K562 (cell line): ENCODE measurements around the gene SFTPB. TPM values are rescaled to one million over a fixed set of nuclear protein-coding genes. Genes with fewer than 3 reads are reported as not detected.
A peak's percentile ranks its signal among the peaks of the same experiment; 100 is the strongest.

Experiments
- ATAC-seq: fragments of 200-7000 bp; cut with Tn5 transposase; 3 replicates; pipeline ENCODE4 v1.9.1; 2020; ENCODE audit warnings: moderate library complexity
- BruUV-seq: library from RNA; stranded (reverse); fragments of 400-500 nt; replicated peaks from 2 replicates; lab custom pipeline; 2021; lab: Mats Ljungman, UMichigan
- CTCF ChIA-PET: fragments of 300-600 bp; formaldehyde crosslinking; extraction: SDS; loops from one replicate; lab custom pipeline; 2021; ENCODE audit warnings: low intra/inter-chr PET ratio; lab: Yijun Ruan, JAX
- POLR2A ChIA-PET: fragments of 300-600, 350-650 bp; sonication (Branson Sonifier 250); formaldehyde crosslinking; extraction: SDS; loops from one replicate; lab custom pipeline; 2021; ENCODE audit warnings: antibody characterized with exemption, inconsistent platforms; lab: Yijun Ruan, JAX
- DNase-seq, 4 experiments: peaks; one replicate each; pipeline versions ENCODE4 v3.0.0 to v3.0.0-alpha.2; 2011 to 2018; ENCODE audit warnings: low spot score in 3 of 4, mixed read lengths in 3 of 4; ENCODE audit errors: extremely low read depth in 1 of 4
- FAIRE-seq: peaks from 2 replicates; lab custom pipeline; 2011; peaks lifted over from hg19 to GRCh38; lab: Jason Lieb, UNC
- H2AFZ ChIP-seq: 2 replicates; pipeline ENCODE4 v1.6.0; 2011; ENCODE audit warnings: low read depth, low read length, control low read depth, inconsistent platforms
- H3K27ac ChIP-seq: fragments of 200-600 bp; 3 replicates; pipeline ENCODE4 v1.8.0; 2011; ENCODE audit warnings: low read depth, mild to moderate bottlenecking, control low read depth, inconsistent platforms, low read length, moderate library complexity, mixed read lengths; ENCODE audit errors: extremely low read depth
- H3K27me3 ChIP-seq, 2 experiments: fragments of 300-600 bp in 1 of 2; 2 replicates in 1 of 2; 3 replicates in 1 of 2; pipeline versions ENCODE4 v1.6.0 to v1.8.0; 2011; ENCODE audit warnings: inconsistent platforms in 2 of 2, low read length in 2 of 2, mild to moderate bottlenecking in 1 of 2, mixed read lengths in 1 of 2, moderate library complexity in 1 of 2; ENCODE audit not compliant: control insufficient read depth in 2 of 2, insufficient read depth in 2 of 2
- H3K36me3 ChIP-seq: fragments of 300-600 bp; 3 replicates; pipeline ENCODE4 v1.8.0; 2011; ENCODE audit warnings: mild to moderate bottlenecking, low read length, inconsistent platforms; ENCODE audit not compliant: control insufficient read depth, insufficient read depth
- H3K4me1 ChIP-seq, 2 experiments: fragments of 200-600 bp in 1 of 2; replicated peaks in 1 of 2; 2 replicates in 1 of 2; 3 replicates in 1 of 2; pipeline versions ENCODE4 v1.5.1 to v1.8.0; 2011; ENCODE audit warnings: inconsistent platforms in 2 of 2, low read length in 2 of 2, mild to moderate bottlenecking in 1 of 2, mixed read lengths in 1 of 2, moderate library complexity in 1 of 2; ENCODE audit not compliant: control insufficient read depth in 2 of 2, insufficient read depth in 2 of 2
- H3K4me2 ChIP-seq: 2 replicates; pipeline ENCODE4 v1.6.1; 2011; ENCODE audit warnings: low read length, control low read depth, inconsistent platforms, mixed read lengths; ENCODE audit not compliant: insufficient read depth
- H3K4me3 ChIP-seq: fragments of 200-600 bp; sonication (generic), shearing (Covaris generic); 2 replicates; pipeline ENCODE4 v1.5.1; 2016; ENCODE audit warnings: control low read depth, inconsistent platforms
- H3K79me2 ChIP-seq: fragments of 200-600 bp; 3 replicates; pipeline ENCODE4 v1.8.0; 2011; ENCODE audit warnings: low read length, inconsistent platforms; ENCODE audit not compliant: control insufficient read depth, insufficient read depth
- H3K9ac ChIP-seq, 2 experiments: 2 replicates each; pipeline versions ENCODE4 v1.6.0 to v1.6.1; 2011; ENCODE audit warnings: low read depth in 2 of 2, low read length in 2 of 2, control low read depth in 1 of 2, inconsistent platforms in 1 of 2, mild to moderate bottlenecking in 1 of 2, mixed read lengths in 1 of 2; ENCODE audit not compliant: insufficient read depth in 1 of 2
- H3K9me1 ChIP-seq: one replicate; pipeline ENCODE4 v1.6.0; 2011; ENCODE audit warnings: inconsistent platforms, mild to moderate bottlenecking, low read length, moderate library complexity; ENCODE audit not compliant: control insufficient read depth, insufficient read depth
- H3K9me3 ChIP-seq: replicated peaks from 2 replicates; pipeline ENCODE4 v1.5.1; 2011; ENCODE audit warnings: low read depth, low read length, inconsistent platforms; ENCODE audit not compliant: control insufficient read depth, insufficient read depth
- H4K20me1 ChIP-seq: replicated peaks from 2 replicates; pipeline ENCODE4 v1.6.1; 2011; ENCODE audit warnings: low read length, inconsistent platforms, mixed read lengths; ENCODE audit not compliant: control insufficient read depth, insufficient read depth
- JUND ChIP-seq, 2 experiments: IDR thresholded peaks; 2 replicates in 1 of 2; 3 replicates in 1 of 2; pipeline ENCODE4 v1.6.1; 2011; ENCODE audit warnings: borderline replicate concordance in 2 of 2, low read depth in 2 of 2, low read length in 2 of 2, improper control_type of control experiment in 1 of 2, missing biosample characterization in 1 of 2, missing genetic modification characterization in 1 of 2, missing genetic modification reagents in 1 of 2
- MYBL2 ChIP-seq, 2 experiments: fragments of 450-650 bp in 1 of 2; sonication (generic) in 1 of 2; formaldehyde crosslinking in 1 of 2; IDR thresholded peaks; 2 replicates each; pipeline versions ENCODE4 v1.6.1 to v1.8.1; 2017 to 2022; ENCODE audit warnings: borderline replicate concordance in 1 of 2, inconsistent platforms in 1 of 2, low read depth in 1 of 2, mild to moderate bottlenecking in 1 of 2, missing genetic modification reagents in 1 of 2, moderate library complexity in 1 of 2
- RBM25 ChIP-seq: fragments of 200-400 bp; formaldehyde crosslinking; IDR thresholded peaks from 2 replicates; pipeline ENCODE4 v1.6.1; 2018; ENCODE audit warnings: low read length, low read depth, moderate library complexity; ENCODE audit not compliant: severe bottlenecking
- RCOR1 ChIP-seq, 2 experiments: IDR thresholded peaks; 2 replicates each; pipeline ENCODE4 v1.6.1; 2012; ENCODE audit warnings: low read depth in 2 of 2, low read length in 2 of 2, borderline replicate concordance in 1 of 2, improper control_type of control experiment in 1 of 2
- SIN3A ChIP-seq, 2 experiments: fragments of 150-350 bp in 1 of 2; IDR thresholded peaks; 2 replicates each; pipeline ENCODE4 v1.6.1; 2011 to 2016; ENCODE audit warnings: borderline replicate concordance in 2 of 2, low read depth in 2 of 2, low read length in 2 of 2, mild to moderate bottlenecking in 2 of 2, moderate library complexity in 2 of 2; ENCODE audit not compliant: control insufficient read depth in 1 of 2
- ZFP36 ChIP-seq: fragments of 150-350 bp; IDR thresholded peaks from 2 replicates; pipeline ENCODE4 v1.6.1; 2018; ENCODE audit warnings: low read length, low read depth; ENCODE audit not compliant: partially characterized antibody
- ZNF263 ChIP-seq: sonication (generic); formaldehyde crosslinking; IDR thresholded peaks from 2 replicates; pipeline ENCODE4 v1.8.0; 2022; ENCODE audit warnings: mild to moderate bottlenecking, missing genetic modification reagents, borderline replicate concordance
- WGBS: fragments of 100-300 bp; shearing (Covaris generic); methylation state at CpG from one replicate; pipeline ENCODE4 v1.1.6; 2016; ENCODE audit warnings: low coverage, mixed read lengths; ENCODE audit not compliant: insufficient coverage; ENCODE audit errors: missing lambda C conversion rate; 5-methylcytosine and 5-hydroxymethylcytosine counted together
- in situ Hi-C: fragments of 300-500 bp; cut with MboI; formaldehyde crosslinking; loops from 4 replicates; pipeline ENCODE4 v1.15.0; 2018; ENCODE audit warnings: inconsistent platforms, mixed read lengths
- intact Hi-C: fragments of 100-400 bp; cut with micrococcal nuclease; formaldehyde crosslinking; loops from 2 replicates; pipeline ENCODE4 v1.14.2; 2022
- polyA plus RNA-seq, 8 experiments: library from polyadenylated mRNA; depleted of rRNA in 4 of 8; stranded (reverse) in 5 of 8; unstranded in 3 of 8; fragments of >200 nt; fragmentation: Nextera tagmentation in 2 of 8; fragmentation: Illumina TruSeq in 1 of 8; extraction: Ambion mirVana in 2 of 8; extraction: Trizol in 1 of 8; gene quantifications; 2 replicates each; pipeline versions ENCODE4 v1.2.1 to v1.2.3, GENCODE V29; 2011 to 2014; ENCODE audit warnings: inconsistent platforms in 1 of 8, missing spikeins in 1 of 8
- total RNA-seq, 7 experiments: library from RNA; depleted of rRNA in 6 of 7; stranded (reverse); fragments of >200 nt in 6 of 7; fragmentation: Illumina TruSeq in 2 of 7; extraction: Trizol in 2 of 7; gene quantifications; 2 replicates each; pipeline versions ENCODE4 v1.2.1 to v1.2.3, GENCODE V29; 2011 to 2021; ENCODE audit warnings: low replicate concordance in 1 of 7

SFTPB gene
- total and polyA plus RNA-seq, 9 of the 15 experiments (the other 6 are each of a cell fraction or from before 2014, with no cell fraction given): 0.03 to 7.0 TPM; not detected in 7

GRCh38 chr2:85698184-85698879 is 30.3 kb upstream of the SFTPB start:
- Histone ChIP-seq H3K27me3 (peaks cover 0 to 12% of the 10 kb centered on the region in 2 experiments; a peak in 1 of 5 replicates), H4K20me1 (no peaks in the 10 kb centered on the region), H3K9me3 (no peaks in the 10 kb centered on the region), H3K36me3 (no peaks in the 10 kb centered on the region), H2AFZ (peak overlapping the region; percentile 76), H3K9ac (no peak overlapping the region; a peak in 1 of 4 replicates), H3K4me3 (no peak overlapping the region), H3K4me1 (peaks cover 0 to 9% of the 10 kb centered on the region in 2 experiments; a peak in 2 of 5 replicates), H3K79me2 (no peaks in the 10 kb centered on the region), H3K9me1 (no peaks in the 10 kb centered on the region), H3K4me2 (peak overlapping the region; percentile 42), H3K27ac (no peak overlapping the region)
- ChIA-PET POLR2A (no interaction called here), CTCF (no interaction called here)
- FAIRE-seq (no peak), DNase-seq (no peak), ATAC-seq (peak; percentile 10; the same call in 1 of the 3 replicates)
- intact Hi-C loops (no loop called here), in situ Hi-C loops (no loop called here)
- TF ChIP-seq ZNF263 (CRISPR knock-in tag) (peak; percentile 70; the same call in 1 of the 2 replicates), SIN3A (IDR thresholded peaks at IDR 0.05; ENCODE audit: borderline replicate concordance in 2 of 2, control insufficient read depth in 1 of 2, low read depth in 2 of 2, low read length in 2 of 2) (no peak)
- BruUV-seq: no TSS peak
- WGBS: 35% methylated on average over 11 of the region's 11 CpGs

- no TSS peak for BruUV-seq
- Histone ChIP-seq H3K36me3 (no peaks in the 10 kb centered on the region), H4K20me1 (no peaks in the 10 kb centered on the region), H3K27ac (no peak overlapping the region), H2AFZ (no peak overlapping the region), H3K9me1 (no peaks in the 10 kb centered on the region), H3K4me2 (no peak overlapping the region), H3K9me3 (no peaks in the 10 kb centered on the region), H3K4me3 (no peak overlapping the region), H3K9ac (no peak overlapping the region; a peak in 1 of 4 replicates), H3K27me3 (peaks cover 0 to 12% of the 10 kb centered on the region in 2 experiments; a peak in 1 of 5 replicates), H3K79me2 (no peaks in the 10 kb centered on the region), H3K4me1 (peaks cover 0 to 9% of the 10 kb centered on the region in 2 experiments; a peak in 2 of 5 replicates)
- in situ Hi-C loops: no loop called here
- CTCF ChIA-PET: no interaction called here
- no peak for FAIRE-seq
- intact Hi-C loops: no loop called here
- 0% methylated on average over 2 of the region's 2 CpGs for WGBS
- POLR2A ChIA-PET: no interaction called here
- no peak for ATAC-seq
- DNase-seq: no peak
- TF ChIP-seq JUND (IDR thresholded peaks at IDR 0.05; ENCODE audit: borderline replicate concordance, low read depth, low read length) (no peak), JUND (tag; IDR thresholded peaks at IDR 0.05; ENCODE audit: borderline replicate concordance, low read depth, low read length) (no peak), RCOR1 (IDR thresholded peaks at IDR 0.05; ENCODE audit: borderline replicate concordance in 1 of 2, low read depth in 2 of 2, low read length in 2 of 2) (0 out of 4 replicates have a peak, but pooled peaks of 1 of the 2 experiments have one; percentile 56), ZFP36 (peak; percentile 86), RBM25 (peak; percentile 86), MYBL2 (IDR thresholded peaks at IDR 0.05; ENCODE audit: low read depth) (no peak), MYBL2 (CRISPR knock-in tag; IDR thresholded peaks at IDR 0.05; ENCODE audit: borderline replicate concordance) (no peak)
These were observed 29.7 kb upstream of the SFTPB start for GRCh38 chr2:85697716-85698115.
